HepG2 (cell line): ENCODE measurements around the gene ATP11A. TPM values are rescaled to one million over a fixed set of nuclear protein-coding genes. Genes with fewer than 3 reads are reported as not detected.

Experiments
- AKAP8 ChIP-seq: sonication (generic); formaldehyde crosslinking; IDR thresholded peaks from 2 replicates; pipeline ENCODE4 v1.5.1; 2020; ENCODE audit warnings: mild to moderate bottlenecking, missing genetic modification reagents
- ATAD3A ChIP-seq: sonication (generic); formaldehyde crosslinking; IDR thresholded peaks from 2 replicates; pipeline ENCODE4 v1.4.0; 2020; ENCODE audit warnings: missing genetic modification reagents
- HOXA7 ChIP-seq: sonication (generic); formaldehyde crosslinking; IDR thresholded peaks from 2 replicates; pipeline ENCODE4 v1.8.1; 2022; ENCODE audit warnings: mild to moderate bottlenecking, missing genetic modification reagents, moderate library complexity
- NFIB ChIP-seq: sonication (generic); formaldehyde crosslinking; IDR thresholded peaks from 2 replicates; pipeline ENCODE4 v1.9.0; 2021; ENCODE audit warnings: missing genetic modification reagents, mild to moderate bottlenecking, borderline replicate concordance
- NFKBIZ ChIP-seq: IDR thresholded peaks from 2 replicates; pipeline ENCODE4 v1.6.1; 2018; ENCODE audit warnings: missing genetic modification reagents, missing compliant biosample characterization
- PRMT3 ChIP-seq: sonication (generic); formaldehyde crosslinking; IDR thresholded peaks from 2 replicates; pipeline ENCODE4 v1.8.1; 2022; ENCODE audit warnings: low read depth, mild to moderate bottlenecking, moderate library complexity, missing genetic modification reagents, borderline replicate concordance
- RXRA ChIP-seq: sonication (generic); formaldehyde crosslinking; IDR thresholded peaks from 2 replicates; pipeline ENCODE4 v1.5.1; 2020; ENCODE audit warnings: missing genetic modification reagents
- SETDB1 ChIP-seq: sonication (generic); formaldehyde crosslinking; IDR thresholded peaks from 2 replicates; pipeline ENCODE4 v1.5.1; 2020; ENCODE audit warnings: missing genetic modification reagents, mild to moderate bottlenecking, borderline replicate concordance
- SP1 ChIP-seq, 2 experiments: fragments of 450-650 bp in 1 of 2; sonication (generic) in 1 of 2; formaldehyde crosslinking in 1 of 2; IDR thresholded peaks; 2 replicates each; pipeline versions ENCODE4 v1.4.0 to v1.6.1; 2016 to 2020; ENCODE audit warnings: missing genetic modification reagents in 1 of 2
- SP4 ChIP-seq: sonication (generic); formaldehyde crosslinking; IDR thresholded peaks from 2 replicates; pipeline ENCODE4 v1.8.1; 2023; ENCODE audit warnings: mild to moderate bottlenecking, missing genetic modification reagents
- ZMAT3 ChIP-seq: sonication (generic); formaldehyde crosslinking; conservative IDR thresholded peaks from 2 replicates; pipeline ENCODE4 v1.7.0; 2021; ENCODE audit warnings: missing genetic modification reagents
- ZNF367 ChIP-seq: sonication (generic); formaldehyde crosslinking; IDR thresholded peaks from 2 replicates; pipeline ENCODE4 v1.4.0; 2020; ENCODE audit warnings: missing genetic modification reagents, borderline replicate concordance
- ZNF468 ChIP-seq: sonication (generic); formaldehyde crosslinking; IDR thresholded peaks from 2 replicates; pipeline ENCODE4 v1.8.0; 2022; ENCODE audit warnings: mild to moderate bottlenecking, moderate library complexity, missing genetic modification reagents
- ZNF569 ChIP-seq: sonication (generic); formaldehyde crosslinking; IDR thresholded peaks from 2 replicates; pipeline ENCODE4 v1.5.0; 2020; ENCODE audit warnings: mild to moderate bottlenecking, missing genetic modification reagents, moderate library complexity, borderline replicate concordance
- ZNF749 ChIP-seq: sonication (generic); formaldehyde crosslinking; IDR thresholded peaks from 2 replicates; pipeline ENCODE4 v1.8.0; 2022; ENCODE audit warnings: mild to moderate bottlenecking, missing genetic modification reagents, moderate library complexity, borderline replicate concordance
- ZNF883 ChIP-seq: sonication (generic); formaldehyde crosslinking; IDR thresholded peaks from 2 replicates; pipeline ENCODE4 v1.5.1; 2020; ENCODE audit warnings: mild to moderate bottlenecking, missing genetic modification reagents; ENCODE audit errors: not compliant biosample characterization
- polyA plus RNA-seq, 8 experiments: library from polyadenylated mRNA; depleted of rRNA in 3 of 8; stranded (reverse) in 7 of 8; unstranded in 1 of 8; fragments of >200 nt; fragmentation: Illumina TruSeq in 4 of 8; extraction: Trizol in 4 of 8; gene quantifications; 2 replicates each; pipeline versions ENCODE4 v1.2.1 to v1.2.3, GENCODE V29; 2011 to 2016; ENCODE audit warnings: low read depth in 4 of 8, missing spikeins in 1 of 8, mixed read lengths in 1 of 8; ENCODE audit not compliant: insufficient read depth in 1 of 8
- total RNA-seq, 5 experiments: library from RNA; depleted of rRNA; stranded (reverse); fragments of >200 nt; fragmentation: Illumina TruSeq; extraction: Trizol; gene quantifications; 2 replicates each; pipeline ENCODE4 v1.2.3, GENCODE V29; 2016; ENCODE audit warnings: low read depth in 1 of 5
- TF ChIP-seq, protein P1 (sequence below): fragments of 450-650 bp; IDR thresholded peaks from 2 replicates; pipeline ENCODE4 v1.6.1; 2017; ENCODE audit warnings: mild to moderate bottlenecking
- TF ChIP-seq, protein P2 (sequence below): sonication (generic); formaldehyde crosslinking; IDR thresholded peaks from 2 replicates; pipeline ENCODE4 v1.4.0; 2020; ENCODE audit warnings: mild to moderate bottlenecking, missing genetic modification reagents
- TF ChIP-seq, protein P3 (sequence below): sonication (generic); formaldehyde crosslinking; IDR thresholded peaks from 2 replicates; pipeline ENCODE4 v1.8.1; 2023; ENCODE audit warnings: mild to moderate bottlenecking, missing genetic modification reagents, borderline replicate concordance
- TF ChIP-seq, protein P4 (sequence below): sonication (generic); formaldehyde crosslinking; IDR thresholded peaks from 2 replicates; pipeline ENCODE4 v1.4.0; 2020; ENCODE audit warnings: mild to moderate bottlenecking, missing genetic modification reagents
- TF ChIP-seq, protein P5 (sequence below): sonication (generic); formaldehyde crosslinking; IDR thresholded peaks from 2 replicates; pipeline ENCODE4 v1.5.0; 2020; ENCODE audit warnings: missing genetic modification reagents

The ATP11A gene
- total and polyA plus RNA-seq, 2 of the 13 experiments (the other 11 are each of a cell fraction or from before 2014, with no cell fraction given) = 18.4 to 20.1 TPM

DNA sequence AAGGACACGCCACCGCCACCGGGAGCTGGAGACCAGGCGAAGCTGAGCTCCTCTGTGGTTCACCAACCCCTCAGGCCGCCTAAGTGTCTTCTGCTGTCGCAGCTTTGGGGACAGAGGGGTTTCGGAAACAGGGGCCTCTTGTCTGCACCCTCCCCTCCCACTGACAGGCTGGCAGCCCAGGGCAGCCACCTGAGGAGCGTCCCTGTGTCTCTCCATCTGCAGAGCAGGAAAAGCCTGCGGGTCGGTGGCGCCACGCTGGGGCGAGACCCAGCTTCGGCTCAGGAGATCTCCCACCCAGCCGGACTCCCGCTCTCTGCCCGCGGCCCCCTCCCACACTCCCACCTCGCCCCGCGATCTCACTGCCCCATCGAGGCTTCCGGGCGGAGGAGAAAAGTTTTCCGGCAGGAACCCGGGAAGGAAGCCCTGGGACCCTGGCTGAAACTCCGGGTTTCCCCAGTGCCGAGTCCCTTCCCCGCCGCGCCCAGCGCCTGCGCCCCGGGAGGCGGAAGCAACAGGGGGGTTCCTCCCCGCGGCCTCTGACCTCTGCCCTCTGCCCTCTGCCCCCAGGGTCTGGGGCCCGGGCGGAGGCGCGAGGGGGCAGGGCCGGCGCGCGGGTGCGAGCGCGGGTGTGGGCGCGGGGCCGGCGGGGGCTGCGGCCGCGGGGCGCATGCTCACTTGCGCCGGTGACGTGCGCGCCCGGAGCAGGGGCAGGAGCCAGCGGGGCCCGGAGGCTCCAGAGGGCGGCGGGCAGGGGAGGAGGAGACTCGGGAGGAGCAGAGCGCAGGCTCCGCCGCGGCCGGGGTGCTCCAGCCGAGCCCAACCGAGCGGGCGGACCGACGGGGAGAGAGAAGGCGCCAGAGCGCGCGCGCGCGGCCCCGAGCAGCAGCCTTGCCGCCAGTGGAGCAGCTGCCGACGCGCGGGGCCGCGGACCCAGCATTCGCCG, at the start of gene ATP11A (continued):
- TF ChIP-seq ZNF569 (CRISPR knock-in tag) (no peak), PRMT3 (CRISPR knock-in tag) (no peak), AKAP8 (CRISPR knock-in tag) (no peak; the same call in 1 of the 2 replicates), SP4 (CRISPR knock-in tag) (peak; percentile 59; the same call in 1 of the 2 replicates), ATAD3A (CRISPR knock-in tag) (no peak), SETDB1 (no peak), ZNF883 (CRISPR knock-in tag) (no peak), ZNF749 (CRISPR knock-in tag) (0 out of 2 replicates have a peak, but pooled peaks have one; percentile 15), ZNF468 (CRISPR knock-in tag) (peak; percentile 21; the same call in 1 of the 2 replicates), RXRA (CRISPR knock-in tag) (peak; percentile 74), NFIB (CRISPR knock-in tag) (no peak), NFKBIZ (CRISPR knock-in tag) (no peak), ZNF367 (CRISPR knock-in tag) (no peak), ZMAT3 (CRISPR knock-in tag) (0 out of 2 replicates have a peak, but pooled peaks have one; percentile 23), HOXA7 (CRISPR knock-in tag) (no peak), SP1 (IDR thresholded peaks at IDR 0.05) (no peak), SP1 (CRISPR knock-in tag; IDR thresholded peaks at IDR 0.05) (0 out of 2 replicates have a peak, but pooled peaks have one; percentile 19)
- TF ChIP-seq, protein P1, sequence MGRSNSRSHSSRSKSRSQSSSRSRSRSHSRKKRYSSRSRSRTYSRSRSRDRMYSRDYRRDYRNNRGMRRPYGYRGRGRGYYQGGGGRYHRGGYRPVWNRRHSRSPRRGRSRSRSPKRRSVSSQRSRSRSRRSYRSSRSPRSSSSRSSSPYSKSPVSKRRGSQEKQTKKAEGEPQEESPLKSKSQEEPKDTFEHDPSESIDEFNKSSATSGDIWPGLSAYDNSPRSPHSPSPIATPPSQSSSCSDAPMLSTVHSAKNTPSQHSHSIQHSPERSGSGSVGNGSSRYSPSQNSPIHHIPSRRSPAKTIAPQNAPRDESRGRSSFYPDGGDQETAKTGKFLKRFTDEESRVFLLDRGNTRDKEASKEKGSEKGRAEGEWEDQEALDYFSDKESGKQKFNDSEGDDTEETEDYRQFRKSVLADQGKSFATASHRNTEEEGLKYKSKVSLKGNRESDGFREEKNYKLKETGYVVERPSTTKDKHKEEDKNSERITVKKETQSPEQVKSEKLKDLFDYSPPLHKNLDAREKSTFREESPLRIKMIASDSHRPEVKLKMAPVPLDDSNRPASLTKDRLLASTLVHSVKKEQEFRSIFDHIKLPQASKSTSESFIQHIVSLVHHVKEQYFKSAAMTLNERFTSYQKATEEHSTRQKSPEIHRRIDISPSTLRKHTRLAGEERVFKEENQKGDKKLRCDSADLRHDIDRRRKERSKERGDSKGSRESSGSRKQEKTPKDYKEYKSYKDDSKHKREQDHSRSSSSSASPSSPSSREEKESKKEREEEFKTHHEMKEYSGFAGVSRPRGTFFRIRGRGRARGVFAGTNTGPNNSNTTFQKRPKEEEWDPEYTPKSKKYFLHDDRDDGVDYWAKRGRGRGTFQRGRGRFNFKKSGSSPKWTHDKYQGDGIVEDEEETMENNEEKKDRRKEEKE = no peak
- TF ChIP-seq, protein P2, sequence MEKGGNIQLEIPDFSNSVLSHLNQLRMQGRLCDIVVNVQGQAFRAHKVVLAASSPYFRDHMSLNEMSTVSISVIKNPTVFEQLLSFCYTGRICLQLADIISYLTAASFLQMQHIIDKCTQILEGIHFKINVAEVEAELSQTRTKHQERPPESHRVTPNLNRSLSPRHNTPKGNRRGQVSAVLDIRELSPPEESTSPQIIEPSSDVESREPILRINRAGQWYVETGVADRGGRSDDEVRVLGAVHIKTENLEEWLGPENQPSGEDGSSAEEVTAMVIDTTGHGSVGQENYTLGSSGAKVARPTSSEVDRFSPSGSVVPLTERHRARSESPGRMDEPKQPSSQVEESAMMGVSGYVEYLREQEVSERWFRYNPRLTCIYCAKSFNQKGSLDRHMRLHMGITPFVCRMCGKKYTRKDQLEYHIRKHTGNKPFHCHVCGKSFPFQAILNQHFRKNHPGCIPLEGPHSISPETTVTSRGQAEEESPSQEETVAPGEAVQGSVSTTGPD (CRISPR knock-in tag) = no peak; the same call in 1 of the 2 replicates
- TF ChIP-seq, protein P3, sequence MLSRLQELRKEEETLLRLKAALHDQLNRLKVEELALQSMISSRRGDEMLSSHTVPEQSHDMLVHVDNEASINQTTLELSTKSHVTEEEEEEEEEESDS (CRISPR knock-in tag) = no peak
- TF ChIP-seq, protein P4, sequence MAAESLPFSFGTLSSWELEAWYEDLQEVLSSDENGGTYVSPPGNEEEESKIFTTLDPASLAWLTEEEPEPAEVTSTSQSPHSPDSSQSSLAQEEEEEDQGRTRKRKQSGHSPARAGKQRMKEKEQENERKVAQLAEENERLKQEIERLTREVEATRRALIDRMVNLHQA (CRISPR knock-in tag) = no peak
- TF ChIP-seq, protein P5, sequence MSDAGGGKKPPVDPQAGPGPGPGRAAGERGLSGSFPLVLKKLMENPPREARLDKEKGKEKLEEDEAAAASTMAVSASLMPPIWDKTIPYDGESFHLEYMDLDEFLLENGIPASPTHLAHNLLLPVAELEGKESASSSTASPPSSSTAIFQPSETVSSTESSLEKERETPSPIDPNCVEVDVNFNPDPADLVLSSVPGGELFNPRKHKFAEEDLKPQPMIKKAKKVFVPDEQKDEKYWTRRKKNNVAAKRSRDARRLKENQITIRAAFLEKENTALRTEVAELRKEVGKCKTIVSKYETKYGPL = 0 out of 2 replicates have a peak, but pooled peaks have one; percentile 23
